HG03175 (cell line): Measurements from ENCODE around the gene SAMD4A.

ENCODE experiments used
- ATAC-seq: cut with Tn5 transposase; IDR thresholded peaks from one replicate; pipeline ENCODE4 v1.9.1; 2021; ENCODE audit warnings: mild to moderate bottlenecking, moderate library complexity; ENCODE audit not compliant: unreplicated experiment

The SAMD4A gene

GRCh38 chr14:54566410-54567223 lies at the start of gene SAMD4A:
TSS of gene SAMD4A (plus strand) at chr14:54567128. CDS start at chr14:54567917, 789 bp downstream.
- peak; percentile 27 for ATAC-seq

GRCh38 chr14:54524410-54524809 lies 42.5 kb upstream of the SAMD4A start:
- no peak for ATAC-seq

GRCh38 chr14:54528973-54529372 lies 38.0 kb upstream of the SAMD4A start:
- ATAC-seq = no peak

GRCh38 chr14:54529811-54530210 lies 37.1 kb upstream of the SAMD4A start:
- no peak for ATAC-seq

- peak; percentile 76 for ATAC-seq
These were observed 34.6 kb upstream of the SAMD4A start for GRCh38 chr14:54532111-54533012.

GRCh38 chr14:54533100-54533499 lies 33.8 kb upstream of the SAMD4A start:
- ATAC-seq = no peak

GRCh38 chr14:54535126-54535525 lies 31.8 kb upstream of the SAMD4A start:
- no peak for ATAC-seq

- no peak for ATAC-seq
These were observed 31.3 kb upstream of the SAMD4A start for GRCh38 chr14:54535646-54536045.

GRCh38 chr14:54537651-54538050 lies 29.3 kb upstream of the SAMD4A start:
- ATAC-seq = no peak

GRCh38 chr14:54538055-54538454 lies 28.9 kb upstream of the SAMD4A start:
- ATAC-seq = no peak

- ATAC-seq = no peak
These were observed 19.3 kb upstream of the SAMD4A start for GRCh38 chr14:54547583-54547982.

- no peak for ATAC-seq
These were observed 18.4 kb upstream of the SAMD4A start for GRCh38 chr14:54548491-54548890.

- no peak for ATAC-seq
These were observed 17.1 kb upstream of the SAMD4A start for GRCh38 chr14:54549862-54550261.

- ATAC-seq = no peak
These were observed 16.4 kb upstream of the SAMD4A start for GRCh38 chr14:54550514-54550913.

- no peak for ATAC-seq
These were observed 12.5 kb upstream of the SAMD4A start for GRCh38 chr14:54554401-54554800.

GRCh38 chr14:54555651-54556050 lies 11.3 kb upstream of the SAMD4A start:
- ATAC-seq = no peak

- ATAC-seq = no peak
These were observed 10.4 kb upstream of the SAMD4A start for GRCh38 chr14:54556535-54556934.

- no peak for ATAC-seq
These were observed 4.6 kb upstream of the SAMD4A start for GRCh38 chr14:54562334-54562733.

GRCh38 chr14:54564071-54564867 lies 2.7 kb upstream of the SAMD4A start:
- no peak for ATAC-seq

GRCh38 chr14:54564868-54565784 lies 1.8 kb upstream of the SAMD4A start:
- ATAC-seq = peak; percentile 36
